GM19372 (cell line): ENCODE results near the gene LCN6.

Experiments
- ATAC-seq: cut with Tn5 transposase; IDR thresholded peaks from one replicate; pipeline ENCODE4 v1.9.1; 2021; ENCODE audit warnings: mild to moderate bottlenecking, low read depth, moderate library complexity; ENCODE audit not compliant: unreplicated experiment

LCN6 gene

GRCh38 chr9:136728080-136728547 lies 20.2 kb downstream of the LCN6 start:
- peak; percentile 66 for ATAC-seq

DNA sequence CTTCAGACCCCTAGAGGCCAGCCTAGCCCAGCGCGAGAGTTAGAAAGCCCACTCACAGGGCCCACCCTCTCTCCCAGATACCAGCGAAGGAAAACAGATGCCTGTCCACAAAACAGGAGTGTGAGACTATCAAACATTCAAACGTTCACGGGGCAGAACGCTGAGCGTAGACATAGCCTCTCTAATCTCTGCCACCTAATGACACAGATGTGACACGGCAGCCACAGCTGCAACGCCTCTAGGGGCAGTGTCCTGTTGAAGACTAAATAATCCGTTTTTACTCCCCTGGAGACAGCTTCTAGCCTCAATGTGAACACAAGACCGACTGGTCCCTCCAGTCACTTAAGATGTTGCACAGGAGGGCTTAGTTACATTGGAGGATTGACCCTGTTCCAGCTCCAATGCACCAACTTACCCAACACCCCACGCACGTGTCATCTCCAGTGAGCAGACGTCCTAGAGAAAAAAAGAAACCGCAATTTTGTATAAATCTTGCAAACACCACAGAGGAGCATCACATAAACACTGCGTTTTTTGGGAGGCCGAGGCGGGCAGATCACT lies 21.6 kb downstream of the LCN6 start:
- no peak for ATAC-seq

GRCh38 chr9:136726118-136726517 lies 22.2 kb downstream of the LCN6 start:
- no peak for ATAC-seq

GRCh38 chr9:136725612-136726011 lies 22.7 kb downstream of the LCN6 start:
- no peak for ATAC-seq

DNA sequence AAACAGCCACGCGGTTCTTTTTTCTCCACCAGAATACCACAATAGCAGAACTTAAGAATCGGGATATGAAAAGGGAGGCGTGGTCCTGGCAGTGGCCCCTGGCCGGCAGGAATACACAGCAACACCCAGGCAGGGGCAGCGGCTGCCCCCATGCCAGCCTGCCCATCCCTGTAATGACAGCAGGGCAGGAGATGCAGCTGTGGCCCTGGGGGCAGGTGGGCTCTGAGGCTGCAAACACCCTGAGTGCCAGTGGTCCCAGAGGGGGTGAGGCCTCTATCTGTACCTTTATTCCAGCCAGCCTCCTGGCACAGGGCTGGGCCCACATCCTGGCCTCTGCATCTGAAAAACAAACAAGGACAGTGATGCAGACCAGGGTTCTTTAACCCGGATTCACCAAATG lies 23.6 kb downstream of the LCN6 start:
- ATAC-seq: no peak

GRCh38 chr9:136723989-136724388 lies 24.3 kb downstream of the LCN6 start:
- ATAC-seq: no peak

GRCh38 chr9:136723362-136723976 lies 24.9 kb downstream of the LCN6 start:
- ATAC-seq: no peak

DNA sequence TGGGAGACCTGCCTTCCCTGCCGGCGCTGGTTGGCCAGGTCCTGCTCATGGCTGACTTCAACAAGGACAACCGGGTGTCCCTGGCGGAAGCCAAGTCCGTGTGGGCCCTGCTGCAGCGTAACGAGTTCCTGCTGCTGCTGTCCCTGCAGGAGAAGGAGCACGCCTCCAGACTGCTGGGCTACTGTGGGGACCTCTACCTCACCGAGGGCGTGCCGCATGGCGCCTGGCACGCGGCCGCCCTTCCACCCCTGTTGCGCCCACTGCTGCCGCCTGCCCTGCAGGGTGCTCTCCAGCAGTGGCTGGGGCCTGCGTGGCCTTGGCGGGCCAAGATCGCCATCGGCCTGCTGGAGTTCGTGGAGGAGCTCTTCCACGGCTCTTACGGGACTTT lies 25.4 kb downstream of the LCN6 start:
- no peak for ATAC-seq

DNA sequence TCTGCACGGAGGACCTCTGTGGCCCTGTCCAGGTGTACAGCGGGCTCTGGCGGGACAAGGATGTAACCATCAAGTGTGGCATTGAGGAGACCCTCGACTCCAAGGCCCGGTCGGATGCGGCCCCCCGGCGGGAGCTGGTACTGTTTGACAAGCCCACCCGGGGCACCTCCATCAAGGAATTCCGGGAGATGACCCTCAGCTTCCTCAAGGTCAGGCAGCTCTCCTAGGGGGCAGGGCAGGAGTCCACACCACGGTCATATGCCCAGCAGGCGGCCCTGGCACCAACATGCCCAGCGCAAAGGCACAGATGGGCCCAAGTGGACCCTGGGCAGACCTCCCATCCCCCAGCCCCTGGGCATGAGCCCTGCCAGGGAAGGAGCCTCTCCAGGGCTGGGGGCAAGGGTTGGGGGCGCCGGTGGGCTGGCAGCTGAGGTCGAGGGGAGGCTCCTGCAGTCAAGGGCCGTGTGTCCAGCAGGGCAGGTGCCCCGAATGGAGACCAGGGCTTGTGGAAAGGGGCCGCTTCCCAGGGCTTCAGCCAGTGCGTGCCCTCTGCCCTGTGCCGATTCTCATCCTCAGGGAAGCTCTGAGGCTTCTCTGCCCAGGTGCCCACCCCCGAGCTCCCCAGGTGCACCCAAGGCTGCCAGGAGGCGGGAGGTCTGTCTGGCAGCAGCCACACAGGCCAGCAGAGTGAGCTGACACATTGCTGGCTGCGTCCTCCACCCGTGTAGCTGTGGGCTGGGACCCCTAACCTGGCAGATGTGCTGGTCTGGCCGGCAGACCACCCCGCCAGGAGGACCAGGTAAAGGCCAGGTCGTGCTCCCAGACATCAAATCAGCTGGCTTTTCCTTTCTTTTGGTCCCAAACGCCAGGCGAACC lies 26.0 kb downstream of the LCN6 start:
- ATAC-seq: no peak

- ATAC-seq: no peak
Measured at GRCh38 chr9:136721339-136722092, 26.8 kb downstream of the LCN6 start.

DNA sequence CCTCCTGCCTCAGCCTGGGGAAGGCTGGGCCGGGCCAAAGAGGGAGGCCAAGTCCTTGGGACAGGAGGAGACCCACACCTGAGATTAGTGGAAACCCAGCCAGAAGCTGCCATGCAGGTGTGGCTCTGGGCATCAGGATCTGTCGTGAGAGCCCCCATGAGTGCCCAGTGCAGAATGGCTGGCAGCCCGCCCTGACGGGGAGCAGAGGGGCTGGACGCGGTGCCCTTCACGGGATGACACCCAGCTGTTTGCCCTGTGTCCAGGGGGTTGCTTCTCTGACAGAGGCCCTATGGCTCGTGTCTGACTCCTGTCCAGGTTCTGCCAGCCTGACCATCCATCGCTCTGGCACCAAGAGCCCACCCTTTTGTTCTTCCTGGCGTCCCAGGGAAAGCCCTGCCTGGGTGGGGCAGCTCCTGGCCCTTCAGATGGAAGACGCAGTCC lies 27.4 kb downstream of the LCN6 start:
- no peak for ATAC-seq

DNA sequence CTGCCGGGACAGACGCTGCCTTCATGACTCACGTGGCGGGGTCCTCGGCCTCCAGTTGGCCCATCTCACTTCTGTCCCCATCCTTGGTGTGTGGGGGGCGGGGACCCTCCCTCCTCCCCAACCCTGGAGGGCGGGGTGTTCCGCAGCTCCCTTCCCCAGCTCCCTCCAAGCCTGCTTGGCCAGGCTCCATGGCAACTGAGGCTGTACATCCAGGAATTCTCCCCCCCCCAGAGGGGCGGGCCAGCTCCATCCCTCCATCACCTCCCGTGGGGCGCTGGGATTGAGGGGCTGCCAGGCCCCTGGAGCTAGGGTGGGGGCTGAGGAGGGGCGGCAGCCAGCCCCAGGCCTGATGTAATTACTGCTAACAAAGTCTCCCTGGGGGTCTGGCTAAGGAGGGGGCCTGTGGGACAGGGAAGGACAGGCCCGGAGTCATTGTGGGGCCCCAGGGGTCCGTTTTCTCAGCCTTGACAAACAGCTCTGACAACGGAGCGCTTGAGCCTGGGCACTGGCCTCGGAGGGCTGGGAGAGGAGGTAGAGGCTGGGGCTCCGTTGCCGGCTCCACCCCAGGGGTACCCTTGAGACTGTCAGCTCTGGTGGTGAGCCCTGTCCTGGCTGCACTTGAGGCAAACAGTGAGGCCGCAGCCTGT lies 28.0 kb downstream of the LCN6 start:
- no peak for ATAC-seq

- ATAC-seq: no peak
Measured at GRCh38 chr9:136719195-136719880, 29.0 kb downstream of the LCN6 start.

DNA sequence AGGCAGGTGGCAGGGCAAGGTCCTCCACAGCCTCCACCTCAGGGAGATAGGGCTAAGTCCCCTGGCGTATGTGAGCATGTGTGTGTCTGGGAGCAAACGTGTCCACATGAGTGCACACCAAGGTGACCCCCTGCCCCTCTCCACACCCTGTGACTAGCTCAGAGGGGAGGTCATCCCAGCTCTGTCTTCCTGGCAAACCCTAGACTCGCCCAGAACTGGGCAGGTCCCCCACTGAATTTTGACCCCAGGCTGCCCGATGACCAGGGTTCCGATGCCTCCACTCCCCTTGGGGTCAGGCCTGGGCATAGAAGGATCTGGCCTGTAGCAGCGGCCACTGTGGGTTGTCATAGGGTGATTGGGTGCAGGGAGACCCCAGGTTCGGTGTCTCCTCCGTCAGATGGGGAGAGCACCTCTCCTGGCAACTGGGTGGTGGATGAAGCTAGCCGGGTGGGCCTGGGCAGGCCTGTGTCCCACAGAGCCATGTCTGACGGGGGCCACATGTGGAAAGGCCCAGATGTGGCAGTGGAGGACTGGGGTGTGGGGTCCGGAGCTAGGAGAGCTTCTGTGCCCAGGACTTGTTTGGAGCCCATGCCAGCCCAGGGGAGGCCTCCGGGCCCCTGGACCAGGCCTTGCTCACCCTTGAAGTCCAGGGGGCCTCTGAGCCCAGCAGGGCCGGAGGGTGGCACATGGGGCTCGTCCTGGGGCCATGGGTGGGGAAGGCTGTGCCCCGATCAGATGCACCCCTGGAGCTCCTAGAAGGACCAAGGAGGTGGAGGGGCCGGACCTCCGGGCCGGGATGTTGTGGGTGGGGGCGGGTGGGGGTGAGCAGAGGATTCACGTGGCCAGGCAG lies 29.8 kb downstream of the LCN6 start:
- no peak for ATAC-seq

DNA sequence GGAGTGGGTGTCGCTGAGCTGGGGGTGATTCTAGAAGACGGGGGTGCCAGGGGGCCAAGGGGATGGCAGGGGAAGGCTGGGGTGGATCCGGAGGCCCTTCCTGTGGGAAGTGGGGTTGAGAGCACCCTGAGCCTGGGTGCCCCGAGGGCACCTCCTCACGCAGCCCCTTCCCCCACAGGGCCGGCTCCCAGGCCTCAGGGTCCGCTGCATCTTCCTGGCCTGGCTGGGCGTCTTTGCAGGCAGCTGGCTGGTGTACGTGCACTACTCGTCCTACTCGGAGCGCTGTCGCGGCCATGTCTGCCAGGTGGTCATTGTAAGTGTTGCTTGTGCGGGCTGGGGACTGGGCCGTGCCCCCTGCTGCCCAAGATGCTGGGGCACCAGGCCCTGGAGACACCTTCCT lies 30.9 kb downstream of the LCN6 start:
- no peak for ATAC-seq

DNA sequence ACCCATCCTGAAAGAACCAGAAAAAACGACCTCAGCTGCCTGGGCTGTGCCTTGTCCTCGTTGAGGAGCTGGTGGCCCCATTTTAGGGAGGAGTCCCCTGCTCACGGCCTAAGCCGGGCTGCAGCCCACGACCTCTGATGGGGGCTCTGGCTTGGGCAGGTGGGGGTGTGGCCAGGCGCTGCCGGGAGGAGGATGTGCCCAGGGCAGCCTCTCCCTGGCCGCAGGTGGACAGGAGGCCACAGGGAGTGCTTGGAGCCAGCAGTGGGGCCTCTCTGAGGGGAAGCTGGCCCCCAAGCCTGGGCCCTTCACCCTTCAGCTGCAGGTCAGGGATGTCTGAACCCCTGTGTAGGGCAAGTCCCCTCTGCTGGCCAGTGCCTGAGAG lies 33.4 kb downstream of the LCN6 start:
- ATAC-seq: no peak

DNA sequence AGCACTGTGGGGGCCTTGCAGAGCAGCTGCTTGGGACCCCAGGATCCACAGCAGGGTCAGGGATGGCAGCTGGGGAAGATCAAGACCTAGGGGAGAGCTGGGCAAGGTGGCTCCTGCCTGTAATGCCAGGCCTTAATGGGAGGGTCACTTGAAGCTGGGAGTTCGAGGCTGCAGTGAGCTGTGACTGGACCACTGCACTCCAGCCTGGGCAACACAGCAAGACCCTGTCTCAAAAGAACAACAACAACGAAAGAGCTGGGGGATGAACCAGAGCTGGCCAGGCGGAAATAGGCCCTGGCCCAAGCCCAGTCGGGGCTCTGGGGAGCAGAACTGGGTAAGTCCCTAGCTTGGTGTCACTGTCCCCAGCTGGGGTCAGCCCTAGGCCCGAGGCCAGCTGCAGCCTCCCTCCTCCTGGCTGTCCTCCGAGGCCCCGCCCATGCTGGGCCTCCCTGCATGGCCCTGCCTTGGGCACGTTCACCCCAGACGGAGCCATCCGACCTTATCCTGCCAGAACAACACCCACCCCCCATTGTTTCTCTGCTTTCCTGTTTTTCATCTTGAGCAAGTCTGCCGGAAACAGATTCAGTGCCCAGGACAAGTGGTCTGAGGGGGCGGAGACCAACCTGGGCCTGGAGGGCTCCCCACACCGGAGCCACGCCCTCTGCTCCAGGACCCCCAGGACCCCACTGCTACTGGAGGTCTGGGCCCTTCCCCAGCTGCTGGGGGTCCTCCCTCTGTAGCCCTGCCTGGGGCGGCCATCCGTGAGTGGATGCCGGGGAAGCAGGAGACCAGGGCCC lies 34.0 kb downstream of the LCN6 start:
- no peak for ATAC-seq

GRCh38 chr9:136713550-136713949 lies 34.8 kb downstream of the LCN6 start:
- ATAC-seq: no peak
